Caco-2 (cell line): ENCODE measurements around the gene MICALL2. TPM values are rescaled to one million over a fixed set of nuclear protein-coding genes. Genes with fewer than 3 reads are reported as not detected.

Experiments
- BruUV-seq: library from RNA; stranded (reverse); fragments of 400-500 nt; replicated peaks from 2 replicates; lab custom pipeline; 2021; lab: Mats Ljungman, UMichigan
- CTCF ChIA-PET: fragments of 300-600 bp; sonication (Branson Sonifier 250); formaldehyde crosslinking; loops from one replicate; lab custom pipeline; 2022; ENCODE audit warnings: antibody characterized with exemption; lab: Charles Lee
- POLR2A ChIA-PET: fragments of 300-600 bp; sonication (Branson Sonifier 250); formaldehyde crosslinking; loops from one replicate; lab custom pipeline; 2022; ENCODE audit warnings: antibody characterized with exemption; lab: Charles Lee
- DNase-seq, 2 experiments: peaks; one replicate each; pipeline versions ENCODE4 v3.0.0 to v3.0.0-alpha.2; 2020 to 2022
- H3K27me3 ChIP-seq: replicated peaks from 2 replicates; pipeline ENCODE4 v1.6.0; 2011; ENCODE audit warnings: low read length; ENCODE audit not compliant: control insufficient read depth, insufficient read depth
- H3K36me3 ChIP-seq: 2 replicates; pipeline ENCODE4 v1.5.1; 2011; ENCODE audit warnings: low read length; ENCODE audit not compliant: control insufficient read depth, insufficient read depth
- H3K4me1 ChIP-seq: fragments of 250-450 bp; sonication (Bioruptor Pico); 2 replicates; pipeline ENCODE4 v1.5.1; 2020; ENCODE audit warnings: mild to moderate bottlenecking
- H3K4me3 ChIP-seq: 2 replicates; pipeline ENCODE4 v1.5.1; 2011; ENCODE audit warnings: low read depth, mild to moderate bottlenecking, control low read depth, low read length
- H3K9me3 ChIP-seq: fragments of 250-450 bp; sonication (Bioruptor Pico); 2 replicates; pipeline ENCODE4 v1.5.1; 2020; ENCODE audit warnings: mild to moderate bottlenecking, moderate library complexity
- H3K27ac Mint-ChIP-seq: one replicate; pipeline ENCODE4 v1.8.0; 2022; ENCODE audit warnings: mixed read lengths; ENCODE audit not compliant: unreplicated experiment
- H3K27me3 Mint-ChIP-seq: one replicate; pipeline ENCODE4 v1.8.0; 2022; ENCODE audit warnings: mixed read lengths; ENCODE audit not compliant: insufficient read depth, unreplicated experiment
- H3K36me3 Mint-ChIP-seq: one replicate; pipeline ENCODE4 v1.8.0; 2022; ENCODE audit warnings: mild to moderate bottlenecking, mixed read lengths; ENCODE audit not compliant: insufficient read depth, unreplicated experiment
- H3K4me1 Mint-ChIP-seq: one replicate; pipeline ENCODE4 v1.8.0; 2022; ENCODE audit warnings: low read depth, mixed read lengths; ENCODE audit not compliant: unreplicated experiment
- H3K4me3 Mint-ChIP-seq: one replicate; pipeline ENCODE4 v1.8.0; 2022; ENCODE audit warnings: mild to moderate bottlenecking, moderate library complexity, mixed read lengths; ENCODE audit not compliant: unreplicated experiment
- H3K9me3 Mint-ChIP-seq: one replicate; pipeline ENCODE4 v1.8.0; 2022; ENCODE audit warnings: mixed read lengths; ENCODE audit not compliant: unreplicated experiment
- intact Hi-C: fragments of 100-400 bp; cut with micrococcal nuclease; formaldehyde crosslinking; loops from one replicate; pipeline ENCODE4 v1.10.0; 2022; ENCODE audit not compliant: unreplicated experiment
- total RNA-seq: library from RNA; stranded (reverse); gene quantifications from 2 replicates; pipeline ENCODE4 v1.2.3, GENCODE V29; 2022
- TF ChIP-seq, protein P1 (sequence below), 2 experiments: fragments of 200-600 bp in 1 of 2; IDR thresholded peaks; 1 replicate in 1 of 2; 2 replicates in 1 of 2; pipeline versions ENCODE4 v1.5.1 to v1.8.0; 2011 to 2022; ENCODE audit warnings: antibody characterized with exemption in 1 of 2, control low read depth in 1 of 2, inconsistent platforms in 1 of 2, low read depth in 1 of 2, low read length in 1 of 2, mild to moderate bottlenecking in 1 of 2, moderate library complexity in 1 of 2; ENCODE audit not compliant: insufficient read depth in 1 of 2, severe bottlenecking in 1 of 2, unreplicated experiment in 1 of 2

Gene MICALL2
- total RNA-seq, 1 experiment from 2014 or later = 14.7 TPM

DNA sequence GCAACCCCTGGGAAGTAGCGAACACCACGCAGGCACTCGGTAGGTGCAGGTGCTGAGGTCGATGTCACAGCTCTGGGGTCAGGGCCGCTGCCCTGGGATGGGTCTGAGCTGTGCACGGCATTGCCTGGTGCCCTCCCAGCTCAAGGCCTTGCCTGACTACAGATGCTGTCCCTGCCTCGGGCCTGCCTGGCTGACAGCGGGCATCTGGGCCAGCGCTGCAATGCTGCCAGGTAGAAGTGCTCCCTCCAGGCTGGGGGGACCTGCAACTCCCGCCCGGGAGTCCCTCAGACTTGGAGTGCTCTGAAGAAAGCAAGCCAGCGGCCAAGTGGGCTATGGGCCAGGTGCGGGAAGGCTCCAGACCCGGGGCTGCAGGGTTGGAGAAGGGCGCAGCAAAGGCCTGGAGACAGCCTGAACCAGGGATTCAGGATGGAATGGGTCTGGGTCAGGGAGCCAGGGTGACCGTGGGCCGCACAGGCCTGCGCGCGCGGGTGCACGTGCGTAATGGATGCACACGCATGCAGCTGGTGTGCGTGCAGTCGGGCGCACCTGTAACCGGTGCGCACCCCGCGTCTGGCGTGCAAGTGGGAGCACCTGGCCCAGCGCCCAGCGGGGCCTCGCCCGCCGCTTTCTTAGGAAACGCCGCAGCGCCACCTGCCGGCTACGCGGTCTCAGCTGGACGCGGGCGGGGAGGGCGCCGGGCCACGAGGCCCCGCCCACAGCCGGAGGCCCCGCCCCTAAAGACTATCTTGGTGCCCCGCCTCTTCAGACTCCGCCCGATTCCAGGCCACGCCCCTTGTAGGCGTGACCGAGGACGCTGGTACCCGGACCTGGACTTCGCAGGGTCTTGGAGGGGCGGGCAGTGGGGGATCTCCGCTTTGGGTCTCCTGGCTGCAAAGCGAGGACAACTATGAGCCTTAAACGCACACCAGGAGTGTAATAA, 46.7 kb downstream of the MICALL2 start:
- peak; percentile 83 to 92 for DNase-seq
- Histone ChIP-seq H3K36me3 (no peaks in the 10 kb centered on the region), H3K4me3 (no peak overlapping the region), H3K27me3 (no peaks in the 10 kb centered on the region), H3K9me3 (no peaks in the 10 kb centered on the region), H3K4me1 (no peaks in the 10 kb centered on the region)
- peaks cover 3% of the 10 kb centered on the region for H3K27me3 Mint-ChIP-seq
- no peak overlapping the region for H3K27ac Mint-ChIP-seq
- TF ChIP-seq, protein P1, sequence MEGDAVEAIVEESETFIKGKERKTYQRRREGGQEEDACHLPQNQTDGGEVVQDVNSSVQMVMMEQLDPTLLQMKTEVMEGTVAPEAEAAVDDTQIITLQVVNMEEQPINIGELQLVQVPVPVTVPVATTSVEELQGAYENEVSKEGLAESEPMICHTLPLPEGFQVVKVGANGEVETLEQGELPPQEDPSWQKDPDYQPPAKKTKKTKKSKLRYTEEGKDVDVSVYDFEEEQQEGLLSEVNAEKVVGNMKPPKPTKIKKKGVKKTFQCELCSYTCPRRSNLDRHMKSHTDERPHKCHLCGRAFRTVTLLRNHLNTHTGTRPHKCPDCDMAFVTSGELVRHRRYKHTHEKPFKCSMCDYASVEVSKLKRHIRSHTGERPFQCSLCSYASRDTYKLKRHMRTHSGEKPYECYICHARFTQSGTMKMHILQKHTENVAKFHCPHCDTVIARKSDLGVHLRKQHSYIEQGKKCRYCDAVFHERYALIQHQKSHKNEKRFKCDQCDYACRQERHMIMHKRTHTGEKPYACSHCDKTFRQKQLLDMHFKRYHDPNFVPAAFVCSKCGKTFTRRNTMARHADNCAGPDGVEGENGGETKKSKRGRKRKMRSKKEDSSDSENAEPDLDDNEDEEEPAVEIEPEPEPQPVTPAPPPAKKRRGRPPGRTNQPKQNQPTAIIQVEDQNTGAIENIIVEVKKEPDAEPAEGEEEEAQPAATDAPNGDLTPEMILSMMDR (IDR thresholded peaks at IDR 0.05; ENCODE audit: insufficient read depth in 1 of 2, low read depth in 1 of 2, low read length in 1 of 2, severe bottlenecking in 1 of 2, unreplicated experiment in 1 of 2) = peak; percentile 65 to 71
- ChIA-PET POLR2A (no interaction called here), CTCF (interaction anchor here (0.5 to 2.2 kb wide), 8 partner anchors 13 to 1215 kb away, joined by 3 to 7 read pairs (median 4); no protein-coding TSS in a partner anchor)
- peaks cover 7% of the 10 kb centered on the region for H3K36me3 Mint-ChIP-seq
- H3K9me3 Mint-ChIP-seq = no peaks in the 10 kb centered on the region
- no peaks in the 10 kb centered on the region for H3K4me1 Mint-ChIP-seq
- intact Hi-C loops = loop anchor here (2.0 kb wide), 2 partner anchors 186 to 230 kb away; no protein-coding TSS in a partner anchor
- H3K4me3 Mint-ChIP-seq = peak overlapping the region; percentile 19
- no TSS peak for BruUV-seq

- Histone ChIP-seq H3K4me3 (no peak overlapping the region), H3K4me1 (no peaks in the 10 kb centered on the region), H3K27me3 (no peaks in the 10 kb centered on the region), H3K9me3 (no peaks in the 10 kb centered on the region), H3K36me3 (no peaks in the 10 kb centered on the region)
- H3K27ac Mint-ChIP-seq = no peak overlapping the region
- no TSS peak for BruUV-seq
- ChIA-PET POLR2A (no interaction called here), CTCF (no interaction called here)
- peaks cover 5% of the 10 kb centered on the region for H3K36me3 Mint-ChIP-seq
- intact Hi-C loops = no loop called here
- no peaks in the 10 kb centered on the region for H3K4me1 Mint-ChIP-seq
- H3K4me3 Mint-ChIP-seq = no peak overlapping the region
- peaks cover 4% of the 10 kb centered on the region for H3K27me3 Mint-ChIP-seq
- no peaks in the 10 kb centered on the region for H3K9me3 Mint-ChIP-seq
- DNase-seq = no peak
- TF ChIP-seq, protein P1 (IDR thresholded peaks at IDR 0.05; ENCODE audit: insufficient read depth in 1 of 2, low read depth in 1 of 2, low read length in 1 of 2, severe bottlenecking in 1 of 2, unreplicated experiment in 1 of 2) = no peak
Measured at GRCh38 chr7:1411414-1411813, 47.9 kb downstream of the MICALL2 start.

DNA sequence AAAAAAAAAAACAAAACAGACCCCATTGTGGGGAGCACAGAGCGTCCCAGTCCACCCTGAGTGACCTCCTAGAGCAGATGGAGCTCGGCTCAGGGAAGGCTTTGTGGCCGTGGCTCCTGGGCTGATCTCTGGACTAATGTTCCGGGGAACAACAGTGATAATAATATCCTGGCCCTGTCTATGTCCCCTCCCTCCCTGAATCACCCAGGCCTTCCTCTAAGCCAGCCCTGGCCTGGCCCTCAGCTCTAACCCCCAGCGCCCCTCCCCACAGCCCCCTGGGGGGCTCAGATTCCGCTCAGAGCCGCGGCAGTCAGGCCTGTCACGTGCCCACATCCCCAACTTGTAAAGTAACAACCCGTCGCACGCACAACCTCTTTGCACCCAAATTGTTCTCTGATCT, 48.3 kb downstream of the MICALL2 start:
- BruUV-seq = no TSS peak
- no peak overlapping the region for H3K27ac Mint-ChIP-seq
- Histone ChIP-seq H3K4me3 (no peak overlapping the region), H3K36me3 (no peaks in the 10 kb centered on the region), H3K9me3 (no peaks in the 10 kb centered on the region), H3K4me1 (no peaks in the 10 kb centered on the region), H3K27me3 (no peaks in the 10 kb centered on the region)
- intact Hi-C loops = no loop called here
- TF ChIP-seq, protein P1 (IDR thresholded peaks at IDR 0.05; ENCODE audit: insufficient read depth in 1 of 2, low read depth in 1 of 2, low read length in 1 of 2, severe bottlenecking in 1 of 2, unreplicated experiment in 1 of 2) = no peak
- H3K27me3 Mint-ChIP-seq = peaks cover 7% of the 10 kb centered on the region
- H3K36me3 Mint-ChIP-seq = peaks cover 5% of the 10 kb centered on the region
- ChIA-PET POLR2A (no interaction called here), CTCF (no interaction called here)
- no peak overlapping the region for H3K4me3 Mint-ChIP-seq
- no peak for DNase-seq
- no peaks in the 10 kb centered on the region for H3K9me3 Mint-ChIP-seq
- no peaks in the 10 kb centered on the region for H3K4me1 Mint-ChIP-seq
